GM19099 (cell line): Measurements from ENCODE around the gene ILF3.

Experiments used
- POLR2A ChIP-seq: IDR thresholded peaks from 3 replicates; pipeline ENCODE4 v1.6.1; 2011; ENCODE audit warnings: low read depth; ENCODE audit not compliant: insufficient read length; ENCODE audit errors: extremely low read depth

ILF3 gene

DNA sequence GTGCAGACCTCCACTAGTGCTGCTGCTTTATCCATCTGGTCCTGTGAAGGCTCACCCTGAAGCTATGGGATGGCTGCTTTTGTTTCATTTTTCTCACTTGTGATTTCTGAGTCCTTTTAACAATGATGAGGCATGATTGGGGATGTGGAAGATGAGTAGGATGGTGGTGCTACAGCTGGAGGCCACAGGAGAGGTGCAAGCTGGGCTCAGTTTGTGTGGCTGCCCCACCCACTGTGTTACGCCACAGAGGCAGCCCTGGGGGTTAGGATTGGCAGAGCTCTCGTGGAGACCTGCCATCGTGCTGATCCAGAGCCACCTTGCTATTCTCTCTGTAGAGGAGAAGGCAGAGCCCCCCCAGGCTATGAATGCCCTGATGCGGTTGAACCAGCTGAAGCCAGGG lies 27.5 kb downstream of the ILF3 start:
- TF ChIP-seq POLR2A: no peak

DNA sequence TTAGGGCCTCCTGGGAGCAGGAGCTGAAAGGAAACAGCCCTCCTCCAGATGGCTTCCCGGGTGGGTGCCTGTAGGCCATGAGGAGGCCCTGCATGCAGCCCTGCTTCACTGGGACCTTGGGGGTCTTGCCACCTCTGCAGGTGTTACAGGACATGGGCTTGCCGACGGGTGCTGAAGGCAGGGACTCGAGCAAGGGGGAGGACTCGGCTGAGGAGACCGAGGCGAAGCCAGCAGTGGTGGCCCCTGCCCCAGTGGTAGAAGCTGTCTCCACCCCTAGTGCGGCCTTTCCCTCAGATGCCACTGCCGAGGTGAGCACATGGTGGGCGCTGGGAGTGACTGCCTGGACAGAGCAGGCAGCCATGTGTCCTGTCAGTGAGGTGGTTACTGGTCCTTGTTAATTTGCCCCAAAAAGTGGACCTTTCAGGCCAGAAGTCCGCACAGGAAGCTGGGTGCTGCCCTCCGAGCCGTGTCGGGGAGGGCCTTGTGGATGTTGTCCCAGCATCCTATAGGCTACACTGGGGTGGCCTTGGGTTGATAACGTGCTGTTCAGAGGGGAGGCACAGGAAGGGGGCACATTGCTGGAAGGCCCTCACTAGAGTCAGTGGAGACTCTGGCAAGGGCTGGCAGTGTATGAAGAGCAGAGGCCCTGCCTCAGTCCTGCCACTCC lies 28.4 kb downstream of the ILF3 start:
- no peak for TF ChIP-seq POLR2A

DNA sequence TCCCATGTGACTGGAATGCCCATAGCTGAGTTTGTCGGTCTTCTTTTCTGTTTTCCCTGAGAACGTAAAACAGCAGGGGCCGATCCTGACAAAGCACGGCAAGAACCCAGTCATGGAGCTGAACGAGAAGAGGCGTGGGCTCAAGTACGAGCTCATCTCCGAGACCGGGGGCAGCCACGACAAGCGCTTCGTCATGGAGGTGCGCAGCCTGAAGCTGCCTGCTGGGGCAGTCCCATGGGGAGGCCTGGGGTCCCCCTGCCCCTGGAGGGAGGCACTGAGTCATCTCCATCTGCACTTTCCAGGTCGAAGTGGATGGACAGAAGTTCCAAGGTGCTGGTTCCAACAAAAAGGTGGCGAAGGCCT lies 28.9 kb downstream of the ILF3 start:
- no peak for TF ChIP-seq POLR2A

- no peak for TF ChIP-seq POLR2A
Measured at GRCh38 chr19:10683582-10683981, 29.4 kb downstream of the ILF3 start.

GRCh38 chr19:10685210-10685609 lies 31.1 kb downstream of the ILF3 start:
- TF ChIP-seq POLR2A: no peak

DNA sequence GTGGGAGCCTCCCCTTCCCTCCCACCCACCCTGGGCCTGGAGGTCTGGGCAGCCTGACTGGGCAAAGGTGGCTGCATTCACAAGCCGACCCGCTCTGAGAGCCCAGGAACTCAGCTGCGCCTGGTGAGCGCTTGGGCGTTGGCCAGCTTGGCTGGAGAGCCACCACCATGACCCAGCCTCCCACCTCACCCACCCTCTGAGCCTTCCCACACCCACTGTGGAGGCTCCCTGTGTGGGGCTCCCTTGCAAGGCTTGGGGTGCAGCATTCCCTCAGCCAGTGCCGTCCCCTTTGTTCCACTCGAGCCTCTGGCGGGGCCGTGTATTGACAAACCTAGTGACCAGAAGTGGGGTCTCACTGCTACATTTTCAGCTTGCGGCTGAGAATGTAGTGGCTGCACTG lies 32.0 kb downstream of the ILF3 start:
- TF ChIP-seq POLR2A: no peak

DNA sequence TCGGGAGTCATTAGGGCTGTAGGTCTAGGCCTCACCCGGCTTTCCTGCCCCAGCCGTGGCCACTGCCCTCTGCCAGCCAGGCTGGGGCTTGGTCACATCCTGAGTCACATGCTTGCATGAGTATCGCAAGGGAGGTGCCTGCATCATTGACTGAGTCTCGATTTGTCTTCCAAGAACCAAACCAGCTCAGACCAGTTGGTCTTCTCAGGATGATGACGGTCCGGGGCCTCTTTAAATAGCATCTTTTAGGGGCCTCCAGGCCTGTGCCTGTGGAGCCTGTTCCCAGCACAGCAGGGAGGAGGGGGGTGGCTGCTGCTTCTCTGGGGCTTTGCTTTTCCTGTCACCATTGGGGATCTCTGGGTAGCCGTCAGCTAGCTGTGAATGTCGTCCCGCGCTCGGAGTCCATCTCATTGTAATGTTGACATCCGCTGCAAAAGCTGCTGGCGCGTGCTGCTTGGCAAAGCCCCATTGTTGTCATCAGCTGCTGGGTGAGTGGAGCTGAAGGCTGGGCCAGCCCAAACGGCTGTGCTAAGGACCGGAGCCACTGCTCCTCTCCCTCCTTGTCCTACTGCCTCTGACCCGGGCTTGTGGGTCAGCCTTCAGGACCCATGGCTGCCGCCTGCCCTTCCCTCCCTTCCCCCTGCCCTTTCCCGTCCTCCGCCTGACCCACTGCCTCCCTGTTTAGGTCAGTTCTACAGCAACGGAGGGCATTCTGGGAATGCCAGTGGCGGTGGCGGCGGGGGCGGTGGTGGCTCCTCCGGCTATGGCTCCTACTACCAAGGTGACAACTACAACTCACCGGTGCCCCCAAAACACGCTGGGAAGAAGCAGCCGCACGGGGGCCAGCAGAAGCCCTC lies 32.7 kb downstream of the ILF3 start:
- TF ChIP-seq POLR2A: no peak

DNA sequence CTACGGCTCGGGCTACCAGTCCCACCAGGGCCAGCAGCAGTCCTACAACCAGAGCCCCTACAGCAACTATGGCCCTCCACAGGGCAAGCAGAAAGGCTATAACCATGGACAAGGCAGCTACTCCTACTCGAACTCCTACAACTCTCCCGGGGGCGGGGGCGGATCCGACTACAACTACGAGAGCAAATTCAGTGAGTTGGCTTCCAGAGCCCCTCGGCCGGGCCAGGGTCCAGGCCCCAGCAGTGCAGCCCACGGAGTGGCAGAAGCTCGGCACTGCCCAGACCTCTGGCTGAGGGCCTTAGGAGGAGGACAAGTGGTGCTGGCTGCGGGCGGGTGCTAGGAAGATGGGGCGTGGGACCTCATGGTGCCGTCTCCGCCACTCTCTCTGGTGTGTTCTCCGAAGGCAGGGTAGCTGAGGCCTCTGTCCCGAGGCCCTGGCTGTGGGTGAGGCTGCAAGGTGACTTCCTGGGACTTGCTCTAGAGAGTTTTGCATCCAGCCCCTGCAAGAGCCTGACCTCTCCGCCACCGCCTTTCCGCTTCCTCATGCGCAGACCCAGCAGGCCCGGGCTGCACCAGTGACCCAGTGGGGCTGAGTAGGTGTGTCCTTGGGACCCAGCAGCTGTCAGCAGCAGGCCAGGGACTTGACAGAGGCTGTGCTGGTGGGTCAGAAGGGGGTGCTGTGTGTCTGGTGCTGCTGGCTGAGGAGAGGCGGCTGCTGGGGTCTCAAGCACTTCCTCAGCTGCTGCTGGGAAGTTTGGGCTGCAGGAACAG lies 33.6 kb downstream of the ILF3 start:
- TF ChIP-seq POLR2A: no peak

DNA sequence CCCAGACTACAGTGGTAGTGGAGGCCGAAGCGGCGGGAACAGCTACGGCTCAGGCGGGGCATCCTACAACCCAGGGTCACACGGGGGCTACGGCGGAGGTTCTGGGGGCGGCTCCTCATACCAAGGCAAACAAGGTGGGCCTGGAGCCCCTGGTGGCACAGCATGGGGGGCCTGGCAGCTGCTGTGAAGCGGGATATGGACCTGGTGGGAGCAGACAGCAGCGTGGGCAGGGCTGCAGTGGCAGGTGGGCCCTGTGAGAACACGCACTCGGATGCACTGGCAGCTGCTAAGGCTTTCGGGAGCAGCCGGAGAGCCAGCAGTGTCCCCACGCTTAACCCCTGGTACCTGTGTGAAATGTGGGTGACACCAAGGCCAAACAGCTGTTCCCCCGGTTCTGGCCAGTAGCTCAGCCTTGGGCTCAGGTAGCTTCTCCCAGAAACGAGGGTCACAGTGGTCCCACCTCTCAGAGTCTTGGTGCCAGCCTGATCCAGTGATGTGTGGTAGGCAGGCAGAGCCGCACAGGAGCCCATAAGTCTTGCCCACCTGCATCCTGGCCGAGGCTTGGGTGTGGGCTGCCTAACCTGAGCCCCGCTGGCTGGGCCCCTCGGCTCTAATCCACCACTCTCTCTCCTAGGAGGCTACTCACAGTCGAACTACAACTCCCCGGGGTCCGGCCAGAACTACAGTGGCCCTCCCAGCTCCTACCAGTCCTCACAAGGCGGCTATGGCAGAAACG lies 34.6 kb downstream of the ILF3 start:
- no peak for TF ChIP-seq POLR2A

DNA sequence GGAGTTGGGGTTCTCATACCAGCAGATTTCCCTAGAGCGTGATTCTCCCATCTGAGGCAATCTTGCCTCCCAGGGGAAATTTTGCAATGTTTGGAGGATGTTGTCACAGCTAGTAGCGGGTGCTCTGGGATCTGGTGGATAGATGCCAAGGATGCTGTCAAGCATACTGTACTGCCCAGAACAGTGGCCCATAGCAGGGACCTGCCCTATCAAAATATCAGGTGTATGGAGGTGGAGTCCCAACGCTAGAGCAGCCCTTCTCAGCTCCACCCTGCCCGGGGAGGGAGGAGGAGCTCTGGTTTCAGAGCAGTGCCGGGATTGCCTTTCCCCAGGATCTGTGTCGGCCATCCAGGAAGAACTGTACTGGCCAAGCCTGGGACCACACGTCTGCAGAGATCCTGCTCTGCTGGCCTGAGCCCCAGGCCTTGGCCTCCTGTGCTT lies 36.2 kb downstream of the ILF3 start:
- no peak for TF ChIP-seq POLR2A

- no peak for TF ChIP-seq POLR2A
Measured at GRCh38 chr19:10691178-10691881, 37.2 kb downstream of the ILF3 start.

DNA sequence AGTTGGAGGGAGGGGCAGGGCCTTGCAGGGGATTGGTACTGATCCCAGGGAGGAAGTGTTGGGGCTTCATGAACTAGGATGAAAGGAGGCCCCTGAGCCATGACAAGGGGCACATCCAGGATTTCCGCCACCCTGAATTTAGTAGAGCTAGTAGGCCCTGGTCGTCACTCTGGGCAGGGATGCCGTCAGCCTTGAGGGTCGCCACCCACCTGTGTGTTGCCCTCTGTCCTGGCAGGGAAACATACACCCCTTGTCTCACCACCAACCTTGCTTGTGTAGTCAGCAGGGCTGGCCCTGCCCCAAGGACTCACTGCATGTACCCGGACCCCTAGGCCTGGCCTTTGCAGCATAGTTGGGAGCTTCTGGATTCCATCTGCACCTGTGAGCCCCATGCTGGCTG lies 37.7 kb downstream of the ILF3 start:
- no peak for TF ChIP-seq POLR2A

DNA sequence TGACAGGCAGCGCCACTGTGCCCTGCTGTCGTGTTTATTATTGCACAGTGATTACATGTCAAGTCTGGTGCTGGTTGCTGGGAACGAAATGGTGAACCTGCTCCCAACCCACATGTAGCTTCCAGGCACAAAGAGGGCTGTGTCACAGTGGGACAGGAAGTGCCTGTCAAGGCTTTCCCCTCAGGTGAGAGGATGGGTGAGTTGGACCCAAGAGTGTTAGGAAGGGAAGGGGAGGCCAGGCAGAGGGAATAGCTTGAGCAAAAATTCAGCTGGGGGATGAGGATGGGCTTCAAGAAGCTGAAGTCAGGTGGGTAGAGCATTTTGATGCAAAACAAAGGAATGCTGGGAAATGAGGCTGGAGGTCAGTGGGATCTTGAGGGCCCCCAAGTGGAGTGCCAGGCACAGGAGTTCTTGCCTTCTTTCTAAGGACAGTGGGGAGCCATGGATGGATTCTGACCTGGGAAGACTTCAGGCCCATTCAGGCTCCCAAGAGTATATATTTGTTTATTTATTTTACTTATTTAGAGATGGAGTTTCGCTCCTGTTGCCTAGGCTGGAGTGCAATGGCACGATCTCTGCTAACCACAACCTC lies 38.6 kb downstream of the ILF3 start:
- TF ChIP-seq POLR2A: no peak

DNA sequence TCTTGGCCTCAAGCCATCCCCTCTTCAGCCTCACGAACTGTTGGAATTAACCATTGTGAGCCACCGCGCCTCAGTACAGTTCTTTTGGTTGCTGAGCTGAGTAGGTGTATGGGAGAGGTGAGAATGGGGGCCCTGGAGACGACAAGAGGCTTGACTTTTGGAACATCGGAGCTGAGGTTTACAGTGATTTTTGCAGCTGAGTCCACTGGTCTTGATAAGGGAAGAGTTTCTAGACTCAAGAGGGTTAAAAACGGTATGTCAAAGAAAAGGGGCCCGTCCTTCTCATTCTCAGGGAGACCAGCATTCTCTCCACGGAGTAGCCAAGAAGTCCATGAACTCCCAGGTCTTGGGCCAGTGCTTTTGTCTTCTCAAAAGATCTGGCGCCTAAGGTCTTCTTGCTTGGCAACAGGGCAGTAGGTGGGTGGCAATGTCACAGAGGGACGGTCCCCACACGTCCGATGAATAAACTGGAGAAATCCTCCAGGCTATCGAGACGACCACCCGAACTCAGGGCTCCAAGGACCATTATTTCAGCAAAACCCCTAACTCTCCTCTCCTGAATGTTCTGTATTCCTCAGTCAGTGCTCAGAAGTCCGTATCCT lies 40.7 kb downstream of the ILF3 start:
- no peak for TF ChIP-seq POLR2A
